COLO829 (cell line): ENCODE results near the gene CC2D1A.
"Not testable (repeated sequence)": the region's sequence is repeated elsewhere in the genome, so short reads cannot be mapped to it uniquely, and the experiment has no call there.

Experiments
- DNase-seq: peaks from one replicate; pipeline ENCODE4 v3.0.0; 2012; ENCODE audit warnings: low spot score

The CC2D1A gene

DNA sequence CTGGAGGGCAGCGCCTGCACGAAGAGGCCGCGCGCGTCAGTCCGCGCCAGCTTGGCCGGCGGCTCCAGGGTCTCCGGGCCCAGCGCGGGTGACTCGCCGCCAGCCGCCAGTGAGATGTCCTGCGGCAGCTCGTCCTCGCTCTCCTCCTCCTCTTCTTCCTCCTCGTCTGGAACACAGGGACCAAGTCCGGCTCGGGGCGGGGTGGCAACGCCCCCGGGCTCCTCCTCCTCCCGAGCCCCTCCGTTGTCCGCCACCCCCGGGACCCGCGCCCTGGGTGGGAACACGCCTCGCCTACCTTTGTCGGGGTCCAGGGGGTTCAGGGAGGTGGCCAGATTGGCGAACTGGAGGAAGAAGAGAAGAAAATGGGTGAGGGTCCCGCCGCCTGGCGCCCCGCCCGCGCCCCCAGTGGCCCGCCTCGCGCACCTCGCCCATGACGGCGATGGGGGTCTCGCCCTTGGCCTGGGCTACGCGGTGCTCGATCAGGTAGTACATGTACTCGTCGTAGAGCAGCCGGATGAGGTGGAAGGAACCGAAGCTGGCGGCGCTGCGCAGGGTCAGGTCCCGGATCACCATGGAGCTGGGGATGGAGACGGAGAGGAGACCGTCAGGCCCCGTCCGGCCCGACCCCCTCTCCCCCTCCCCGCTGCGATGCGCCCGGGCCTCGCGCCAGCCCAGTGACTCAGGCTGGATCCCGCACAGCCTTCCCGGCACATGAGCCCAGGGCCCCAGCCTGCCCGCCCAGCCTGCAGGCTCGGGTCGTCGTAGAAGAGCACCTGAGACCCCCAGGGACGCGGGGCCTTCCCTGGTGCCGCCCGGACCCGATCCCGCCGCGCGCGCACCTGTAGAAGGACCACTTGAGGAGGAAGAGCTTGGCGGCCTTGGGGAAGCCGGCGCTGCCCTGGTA is 57.0 kb downstream of the CC2D1A start:
- no peak for DNase-seq

DNA sequence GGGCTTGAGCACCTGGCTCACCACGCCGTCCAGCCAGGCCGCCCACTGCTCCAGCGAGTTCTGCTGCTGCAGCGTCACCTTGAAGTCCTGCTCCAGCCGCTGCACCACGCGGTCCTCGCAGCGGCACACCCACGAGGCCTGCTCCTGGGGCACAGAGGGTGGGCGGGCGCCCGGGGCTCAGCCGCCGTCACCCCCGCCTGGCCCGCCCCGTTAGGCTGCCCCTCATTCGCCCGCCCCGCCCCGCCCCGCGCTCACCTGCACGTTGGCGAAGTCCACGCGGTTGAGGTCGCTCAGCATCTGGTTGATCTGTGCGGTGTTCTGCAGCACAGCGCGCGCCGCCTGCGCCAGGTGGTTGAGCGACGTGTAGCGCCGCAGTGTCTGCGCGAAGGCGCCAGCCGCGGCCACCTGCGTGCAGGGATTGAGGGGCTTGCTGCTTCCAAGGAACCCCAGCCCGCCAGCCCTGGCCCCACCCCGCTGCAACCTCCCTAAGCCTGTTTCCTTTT is 57.7 kb downstream of the CC2D1A start:
- no peak for DNase-seq

DNA sequence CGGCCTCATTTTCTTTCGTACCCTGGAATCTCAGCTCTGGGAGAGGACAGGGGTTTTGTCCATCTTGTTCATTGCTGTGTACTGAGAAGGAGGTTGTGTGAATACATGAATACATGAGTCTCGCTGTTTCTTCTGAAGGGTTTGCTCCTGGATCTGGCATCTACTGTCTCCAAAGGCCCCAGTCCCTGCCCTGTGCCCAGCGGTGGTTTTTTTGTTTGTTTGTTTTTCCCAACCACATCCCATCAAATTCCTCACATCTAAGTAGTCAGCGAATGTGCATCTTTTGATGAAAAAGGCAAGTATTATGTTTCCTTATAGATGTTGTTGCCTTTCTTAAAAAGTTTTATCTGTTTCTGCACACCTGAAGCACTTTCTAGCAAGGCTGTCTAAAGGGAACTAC is 58.8 kb downstream of the CC2D1A start:
- no peak for DNase-seq

DNA sequence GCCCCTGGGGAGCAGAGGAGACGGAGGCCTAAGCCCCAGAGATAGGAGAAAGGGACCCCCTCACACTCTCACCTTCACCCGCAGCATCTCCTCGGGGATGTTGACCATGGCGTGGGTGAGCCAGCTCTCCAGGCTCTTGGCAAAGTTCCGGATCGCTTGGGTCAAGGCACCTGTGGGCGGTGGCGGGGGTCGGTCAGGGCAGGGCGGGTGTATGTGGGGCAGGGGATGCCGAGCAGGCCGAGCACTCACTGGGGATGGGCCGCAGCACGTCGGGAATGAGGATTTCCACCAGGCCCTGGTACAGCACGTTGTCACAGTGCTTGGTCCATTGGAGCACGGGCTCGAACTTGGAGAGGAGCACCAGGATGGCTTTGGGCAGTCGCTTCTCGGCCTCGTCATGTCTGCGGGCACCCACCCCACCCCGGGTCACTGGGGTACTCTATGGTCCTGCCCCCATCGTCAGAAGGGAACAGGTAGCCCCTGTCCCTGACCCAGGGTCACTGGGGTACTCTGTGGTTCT is 59.4 kb downstream of the CC2D1A start:
- DNase-seq = no peak

DNA sequence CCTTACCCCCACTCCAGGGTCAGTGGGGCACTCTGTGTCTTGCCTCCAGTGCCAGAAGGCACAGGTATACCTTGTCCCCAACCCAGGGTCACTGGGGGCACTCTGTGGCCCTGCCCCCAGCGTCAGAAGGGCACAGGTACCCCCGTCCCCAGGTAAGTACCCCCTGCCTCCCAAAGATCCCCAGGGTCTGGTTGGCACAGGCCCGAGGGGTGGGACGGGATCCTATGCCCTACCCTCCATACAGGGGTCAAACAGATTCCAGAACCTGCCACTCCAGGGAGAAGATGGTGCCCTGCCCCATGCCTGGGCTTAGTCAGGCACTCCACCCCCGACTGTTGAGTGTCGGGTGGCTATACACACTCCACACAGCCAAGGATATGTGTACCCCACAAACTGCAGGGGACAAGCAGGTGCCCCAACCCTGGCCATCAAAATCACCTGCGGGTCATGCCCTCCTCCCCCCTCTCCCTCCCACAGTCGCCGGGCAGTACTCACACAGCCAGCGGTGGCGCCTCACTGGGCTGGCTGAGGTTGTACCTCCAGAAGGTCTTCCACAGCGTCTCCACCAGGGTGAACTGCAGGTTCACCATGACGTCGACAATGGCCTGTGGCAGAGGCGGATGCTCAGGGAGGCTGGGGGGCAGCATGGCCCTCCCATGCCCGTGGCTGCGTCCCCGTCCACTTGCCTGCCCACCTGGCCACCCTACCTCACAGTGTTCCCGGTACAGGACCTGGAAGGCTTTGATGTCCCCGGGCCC is 60.1 kb downstream of the CC2D1A start:
- DNase-seq = no peak

DNA sequence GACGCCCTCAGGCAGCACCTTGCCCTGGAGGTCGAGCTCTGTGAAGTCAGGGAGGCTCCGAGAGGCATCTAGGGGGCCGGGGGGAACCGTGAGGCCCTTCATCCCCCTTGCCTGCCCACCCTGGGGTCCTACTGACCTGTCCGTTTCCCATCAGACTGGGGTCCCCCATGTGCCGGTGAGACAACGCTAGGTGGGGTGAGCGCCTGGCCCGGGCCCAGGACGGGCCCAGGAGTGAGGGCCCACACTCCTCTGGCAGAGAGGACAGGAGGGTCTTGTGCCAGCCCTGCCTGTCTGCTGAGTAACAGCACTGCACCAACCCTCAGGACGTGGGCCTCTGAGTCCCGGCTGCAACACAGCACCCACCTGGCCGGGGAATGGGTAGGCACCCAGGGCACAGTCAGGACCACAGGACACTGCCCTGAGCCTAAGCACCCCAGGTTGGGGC is 60.7 kb downstream of the CC2D1A start:
- no peak for DNase-seq

DNA sequence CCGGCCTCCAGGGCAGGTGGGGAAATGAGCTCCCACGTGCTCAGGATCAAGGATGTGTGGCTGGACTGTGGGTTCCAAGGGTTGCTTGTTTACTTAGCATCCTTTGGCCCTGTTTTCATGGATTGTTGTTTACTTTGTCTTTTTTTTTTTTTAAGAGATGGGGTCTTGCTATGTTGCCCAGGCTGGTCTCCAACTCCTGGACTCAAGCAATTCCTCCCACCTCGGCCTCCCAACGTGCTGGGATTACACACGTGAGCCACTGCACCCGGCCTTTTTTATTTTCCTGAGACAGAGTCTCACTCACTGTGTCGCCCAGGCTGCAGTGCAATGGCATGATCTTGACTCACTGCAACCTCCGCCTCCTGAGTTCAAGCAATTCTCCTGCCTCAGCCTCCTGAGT is 61.2 kb downstream of the CC2D1A start:
- DNase-seq = not testable (repeated sequence)

DNA sequence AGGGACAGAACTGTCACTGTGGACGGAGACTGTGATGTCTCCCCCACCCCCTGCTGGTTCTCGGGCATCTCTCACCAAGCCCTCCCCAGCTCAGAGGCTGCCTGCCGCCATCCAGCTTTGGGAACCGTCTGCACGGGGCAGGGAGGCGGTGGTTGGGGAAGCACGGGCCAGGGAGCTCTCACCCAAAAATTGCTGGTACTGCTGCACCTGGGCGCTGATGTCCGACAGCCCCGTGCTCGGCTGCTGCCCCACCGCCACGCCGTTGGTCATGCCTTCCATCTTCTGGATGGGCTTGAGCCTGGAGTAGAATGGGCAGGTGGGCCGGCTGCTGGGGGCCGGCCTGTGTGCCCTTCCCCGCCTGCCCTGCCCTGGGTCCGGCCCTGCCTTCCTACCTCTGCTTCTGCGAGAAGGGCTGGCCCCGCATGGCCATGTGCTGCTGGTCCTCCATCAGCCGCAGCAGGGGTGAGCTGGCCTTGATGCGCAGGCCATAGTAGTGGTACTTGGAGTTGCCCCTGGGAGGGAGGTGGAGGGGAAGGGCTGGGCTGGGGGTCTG is 62.5 kb downstream of the CC2D1A start:
- no peak for DNase-seq

DNA sequence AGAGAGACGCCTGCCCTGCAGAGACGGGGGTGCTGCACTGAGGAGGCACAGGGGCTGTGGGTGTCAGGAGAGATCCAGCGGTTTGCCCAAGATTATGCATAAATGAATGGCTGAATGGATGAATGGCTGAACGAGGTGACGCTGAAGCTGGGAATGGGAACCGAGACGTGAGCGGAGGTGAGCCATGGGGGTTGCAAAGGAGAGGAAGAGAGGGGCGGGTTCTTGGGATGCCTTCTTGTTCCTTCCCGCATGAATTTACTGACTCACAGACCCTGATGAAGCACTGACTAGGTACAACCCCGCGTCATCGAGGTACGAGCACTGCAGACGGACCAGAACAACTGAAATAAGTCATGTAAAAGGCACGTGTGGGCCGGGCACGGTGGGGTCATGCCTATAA is 63.0 kb downstream of the CC2D1A start:
- DNase-seq = no peak

DNA sequence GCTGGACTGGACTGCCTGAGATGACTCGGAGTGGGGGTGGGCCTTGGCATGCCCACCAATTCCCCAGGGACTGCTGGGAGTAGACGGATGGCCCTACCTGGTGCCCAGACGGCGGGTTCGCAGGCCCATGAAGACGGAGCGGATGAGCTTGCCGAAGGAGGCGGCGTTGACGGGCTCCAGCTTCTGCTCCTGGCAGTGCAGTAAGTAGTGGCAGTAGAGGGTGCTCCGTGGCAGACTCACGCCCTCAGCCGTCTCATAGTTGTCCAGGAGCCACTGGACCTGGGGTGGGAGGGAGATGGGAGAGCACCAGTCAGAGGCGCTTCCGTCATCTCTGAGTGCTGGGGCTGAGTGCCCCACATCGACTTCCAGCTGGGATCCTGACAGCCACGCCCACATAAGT is 63.9 kb downstream of the CC2D1A start:
- no peak for DNase-seq

DNA sequence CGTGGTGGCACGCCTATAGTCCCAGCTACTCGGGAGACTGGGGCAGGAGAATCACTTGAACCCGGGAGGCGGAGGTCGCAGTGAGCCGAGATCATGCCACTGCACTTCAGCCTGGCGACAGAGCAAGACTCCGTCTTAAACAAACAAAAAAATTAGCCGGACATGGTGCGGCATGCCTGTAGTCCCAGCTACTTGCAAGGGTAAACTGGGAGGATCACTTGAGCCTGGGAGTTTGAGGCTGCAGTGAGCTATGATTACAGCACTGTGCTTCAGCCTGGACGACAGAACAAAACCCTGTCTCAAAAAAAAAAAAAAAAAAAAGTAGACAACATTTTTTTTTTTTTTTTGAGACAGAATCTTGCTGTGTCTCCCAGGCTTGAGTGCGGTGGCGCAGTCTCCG is 65.9 kb downstream of the CC2D1A start:
- DNase-seq = not testable (repeated sequence)

DNA sequence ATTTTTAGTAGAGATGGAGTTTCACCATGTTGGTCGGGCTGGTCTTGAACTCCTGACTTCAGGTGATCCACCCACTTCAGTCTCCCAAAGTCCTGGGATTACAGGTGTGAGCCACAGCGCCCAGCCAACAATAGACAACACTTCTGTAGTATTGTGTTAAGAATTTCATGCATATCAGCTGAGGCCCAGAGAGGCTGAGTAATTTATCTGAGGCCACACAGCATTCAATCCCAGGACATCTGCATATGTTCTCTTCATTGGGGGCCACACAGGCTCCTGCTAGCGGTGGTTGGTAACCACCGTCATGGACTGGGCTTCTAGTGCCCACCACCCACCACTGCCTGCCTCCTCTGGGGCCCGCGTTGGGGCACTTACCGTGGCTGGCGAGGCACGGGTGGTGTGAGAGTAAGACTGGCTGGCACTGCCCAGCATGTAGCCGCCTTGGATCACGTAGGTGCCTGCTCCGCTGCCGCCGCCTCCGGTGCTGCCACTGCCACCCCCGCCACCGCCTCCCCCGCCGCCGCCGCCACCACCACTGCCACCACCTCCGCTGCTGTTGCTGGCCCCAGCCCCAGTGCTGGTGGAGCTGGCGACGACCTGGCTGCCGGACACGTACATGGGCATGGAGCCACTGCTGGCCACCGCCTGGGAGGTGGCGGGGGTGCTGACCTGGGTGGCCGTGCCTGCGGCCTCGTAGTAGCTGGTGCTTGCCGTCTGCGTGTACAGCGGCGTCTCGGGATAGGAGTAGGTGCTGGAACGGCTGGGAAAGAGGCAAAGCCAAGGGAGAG is 66.6 kb downstream of the CC2D1A start:
- no peak for DNase-seq

DNA sequence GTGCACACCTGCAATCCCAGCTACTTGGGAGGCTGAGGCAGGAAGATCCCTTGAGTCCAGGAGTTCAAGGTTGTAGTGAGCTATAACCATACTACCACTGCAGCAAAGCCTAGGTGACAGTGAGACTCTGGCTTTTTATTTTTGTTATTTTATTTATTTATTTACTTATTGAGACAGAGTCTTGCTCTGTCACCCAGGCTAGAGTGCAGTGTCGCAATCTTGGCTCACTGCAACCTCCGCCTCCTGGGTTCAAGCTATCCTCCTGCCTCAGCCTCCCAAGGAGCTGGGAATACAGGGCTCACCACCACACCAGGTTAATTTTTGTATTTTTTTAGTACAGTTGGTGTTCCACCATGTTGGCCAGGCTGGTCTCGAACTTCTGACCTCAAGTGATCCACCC is 67.5 kb downstream of the CC2D1A start:
- not testable (repeated sequence) for DNase-seq

DNA sequence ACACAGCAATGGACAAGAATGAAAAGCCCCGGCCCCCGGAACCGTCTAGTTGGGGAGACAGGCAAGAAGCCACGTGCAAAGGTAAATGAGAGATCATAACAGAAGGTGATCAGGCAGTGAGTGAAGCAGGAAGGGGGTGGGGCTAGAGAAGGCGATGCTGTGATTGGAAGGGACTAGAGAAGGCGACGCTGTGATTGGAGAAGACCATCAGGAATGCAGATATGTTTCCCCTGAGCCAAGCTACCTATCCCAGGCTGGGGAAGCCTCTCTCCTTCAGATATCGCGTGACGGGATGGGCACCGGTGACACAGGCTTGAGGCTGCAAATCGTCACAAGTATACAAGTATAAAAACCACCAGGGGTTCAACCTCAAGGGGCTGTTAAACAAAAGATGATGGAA is 68.1 kb downstream of the CC2D1A start:
- DNase-seq = peak; percentile 15

DNA sequence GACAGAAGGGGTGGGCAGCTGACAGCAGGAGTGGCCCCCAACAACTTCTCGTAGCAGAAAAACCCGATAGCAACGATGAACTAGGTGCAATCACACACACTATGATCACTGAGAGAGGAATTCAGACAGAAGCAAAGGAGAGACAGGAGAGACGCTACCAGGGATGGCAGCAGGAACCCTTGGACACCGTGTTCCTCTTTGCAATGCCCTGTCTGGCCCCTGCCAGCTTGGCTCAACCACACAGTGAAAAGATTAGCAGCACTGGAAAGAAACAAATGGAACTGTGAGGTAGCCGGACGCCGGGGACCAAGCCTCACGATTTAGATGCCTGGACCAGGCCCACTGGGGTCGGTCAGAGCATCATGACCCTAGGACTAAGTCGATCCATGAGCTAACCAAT is 69.9 kb downstream of the CC2D1A start:
- no peak for DNase-seq

DNA sequence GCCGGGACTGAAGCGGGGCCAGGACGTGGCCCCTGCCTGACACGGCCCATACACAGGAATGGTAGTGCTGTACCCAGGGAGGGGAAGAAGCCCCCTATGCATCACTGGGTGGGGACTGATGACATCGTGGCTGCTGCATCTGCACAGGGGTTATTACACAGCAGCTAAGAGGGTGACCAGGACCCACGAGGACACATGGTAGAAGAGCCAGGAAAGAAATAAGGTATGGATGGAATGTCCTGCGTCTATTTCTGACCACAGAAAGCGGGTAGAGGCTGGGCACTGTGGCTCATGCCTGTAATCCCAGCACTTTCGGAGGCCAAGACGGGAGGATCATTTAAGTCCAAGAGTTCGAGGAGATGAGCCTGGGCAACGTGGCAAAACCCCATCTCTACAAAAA is 70.4 kb downstream of the CC2D1A start:
- DNase-seq = no peak

DNA sequence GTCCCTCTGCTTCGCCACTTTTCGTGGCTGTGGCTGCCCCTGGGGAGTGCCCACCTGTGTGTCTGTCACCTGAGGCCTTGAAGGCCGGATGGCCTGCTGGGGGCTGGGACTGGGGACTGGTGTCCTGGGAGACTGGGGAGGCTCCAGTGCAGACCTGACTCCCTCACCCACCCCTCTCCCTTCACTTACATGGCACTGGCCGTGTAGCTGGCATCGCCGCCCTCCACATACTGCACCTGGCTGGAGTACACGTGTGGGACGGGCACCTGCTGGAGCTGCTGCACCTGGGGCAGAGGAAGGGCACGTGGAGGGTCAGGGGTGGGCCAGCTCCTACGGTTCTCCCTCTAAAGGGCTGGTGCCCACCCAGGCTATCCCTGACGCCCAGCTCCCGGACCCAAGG is 71.8 kb downstream of the CC2D1A start:
- DNase-seq = no peak

DNA sequence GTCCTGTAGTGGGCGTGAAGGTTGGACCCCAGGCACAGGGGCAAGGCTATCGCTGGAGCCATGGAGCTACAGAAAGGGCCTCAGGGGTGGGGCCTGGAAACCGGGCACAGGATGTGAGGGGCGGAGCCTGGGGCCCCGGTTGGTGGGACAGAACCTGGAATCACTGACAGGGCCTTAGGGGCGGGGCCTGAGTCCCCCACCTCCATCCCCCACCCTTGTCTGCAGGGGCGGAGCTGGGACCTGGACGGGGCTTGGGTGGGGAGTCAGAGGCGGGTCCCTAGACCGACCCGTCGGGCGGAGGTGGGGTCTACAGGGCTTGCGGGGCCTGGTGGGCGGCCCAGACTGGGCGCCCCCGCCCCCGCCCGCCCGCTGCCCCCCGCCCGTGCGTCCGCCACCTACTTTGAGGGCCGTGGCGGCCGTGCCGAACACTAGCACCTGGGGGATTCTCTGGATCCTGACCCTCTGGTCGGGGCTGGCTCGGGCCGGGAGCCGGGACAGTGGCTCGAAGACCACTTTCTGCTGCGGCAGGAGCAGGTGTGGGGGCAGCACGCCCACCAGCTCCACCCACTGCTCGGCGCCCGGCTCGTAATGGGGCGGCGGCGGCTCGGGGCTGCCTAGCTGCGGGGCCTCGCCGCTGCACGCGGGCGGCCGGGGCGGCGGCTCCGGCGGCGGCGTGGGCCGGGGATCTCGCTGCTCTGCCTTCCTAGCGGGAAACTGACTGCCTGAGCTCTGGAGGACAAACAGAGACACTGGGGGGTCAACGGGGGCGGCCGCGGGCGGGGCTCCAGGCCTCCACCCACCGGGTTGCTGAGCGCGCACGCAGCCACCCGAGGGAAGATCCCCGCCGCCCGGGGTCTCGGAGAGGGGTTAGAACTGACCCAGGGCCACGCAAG is 72.6 kb downstream of the CC2D1A start:
- no peak for DNase-seq

DNA sequence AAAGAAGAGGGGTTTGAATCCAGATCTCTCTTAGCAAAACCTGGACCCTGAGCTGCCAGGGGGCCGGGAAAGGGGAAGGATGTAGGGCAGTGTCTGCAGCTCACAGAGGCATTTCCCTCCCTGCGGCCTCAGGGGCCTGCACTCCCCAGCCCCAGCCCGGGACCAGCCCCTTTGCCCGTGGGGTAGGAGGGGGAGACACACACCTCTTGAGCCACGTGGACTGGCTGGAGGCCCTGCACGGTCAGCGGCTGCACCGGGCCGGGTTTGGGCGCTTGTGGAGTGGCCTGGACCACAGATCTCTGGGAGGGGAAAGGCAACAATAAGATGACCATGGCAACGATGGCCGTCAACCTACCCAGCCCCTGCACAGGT is 73.2 kb downstream of the CC2D1A start:
- no peak for DNase-seq

DNA sequence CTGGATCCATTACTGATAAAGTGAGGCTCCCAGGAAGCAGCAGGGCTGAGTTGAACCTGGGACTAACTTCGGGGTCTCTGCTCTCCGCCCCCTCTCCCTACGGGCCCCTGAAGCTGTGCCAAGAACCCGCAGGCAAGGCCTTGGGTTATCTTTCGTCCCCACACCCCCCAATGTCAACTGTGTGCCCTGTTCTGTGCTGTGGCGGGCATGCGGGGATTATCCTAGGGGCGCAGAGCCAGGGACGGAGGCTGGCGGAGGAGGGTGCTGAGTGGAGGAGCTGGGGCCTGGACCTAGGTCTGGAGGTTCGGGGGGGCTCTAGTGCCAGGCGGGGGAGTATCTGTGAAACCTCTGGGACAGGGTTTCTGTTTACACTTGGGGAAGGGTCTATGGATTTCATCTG is 73.7 kb downstream of the CC2D1A start:
- no peak for DNase-seq

DNA sequence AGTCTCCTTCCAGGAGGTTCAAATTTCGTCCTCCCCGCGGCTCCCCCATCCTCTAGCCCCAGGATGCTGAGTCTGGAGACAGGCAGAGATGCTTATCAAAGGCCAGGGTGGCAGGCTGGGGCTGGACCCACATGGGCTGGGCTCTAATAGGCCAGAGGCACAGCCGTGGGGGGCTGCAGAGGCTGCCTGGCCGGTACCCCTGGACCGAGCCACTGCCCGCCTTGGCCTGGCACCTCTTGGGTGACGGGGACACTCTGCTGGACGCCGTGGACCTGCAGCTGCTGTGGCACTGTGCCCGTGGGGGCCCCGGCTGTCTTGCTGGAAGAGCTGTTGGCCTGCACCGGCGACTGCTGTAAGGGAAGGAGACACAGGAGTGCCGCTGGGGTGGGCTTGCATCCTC is 74.3 kb downstream of the CC2D1A start:
- DNase-seq = no peak
